HepG2 (cell line): ENCODE measurements around the gene ZMYND12. TPM values are rescaled to one million over a fixed set of nuclear protein-coding genes. Genes with fewer than 3 reads are reported as not detected.

ENCODE experiments used
- AFF4 ChIP-seq: sonication (generic); formaldehyde crosslinking; IDR thresholded peaks from 2 replicates; pipeline ENCODE4 v1.4.0; 2020; ENCODE audit warnings: missing genetic modification reagents
- ATF4 ChIP-seq, 2 experiments: fragments of 450-650 bp in 1 of 2; sonication (generic) in 1 of 2; formaldehyde crosslinking; IDR thresholded peaks; 2 replicates each; pipeline versions ENCODE4 v1.5.0 to v1.8.0; 2020 to 2022; ENCODE audit warnings: mild to moderate bottlenecking in 1 of 2, missing genetic modification reagents in 1 of 2
- ATF6 ChIP-seq: sonication (generic); formaldehyde crosslinking; conservative IDR thresholded peaks from 2 replicates; pipeline ENCODE4 v1.4.0; 2020; ENCODE audit warnings: missing genetic modification reagents
- CREB1 ChIP-seq, 2 experiments: fragments of 450-650 bp in 1 of 2; IDR thresholded peaks; 2 replicates each; pipeline ENCODE4 v1.6.1; 2016 to 2017; ENCODE audit warnings: control low read depth in 1 of 2, mild to moderate bottlenecking in 1 of 2, missing compliant biosample characterization in 1 of 2, missing genetic modification characterization in 1 of 2
- CREB3 ChIP-seq: sonication (generic); formaldehyde crosslinking; IDR thresholded peaks from 2 replicates; pipeline ENCODE4 v1.5.0; 2020; ENCODE audit warnings: missing genetic modification reagents
- FIP1L1 ChIP-seq: fragments of 200-400 bp; formaldehyde crosslinking; IDR thresholded peaks from 2 replicates; pipeline ENCODE4 v1.6.1; 2018; ENCODE audit warnings: low read depth, mild to moderate bottlenecking, low read length, moderate library complexity, borderline replicate concordance; ENCODE audit not compliant: insufficient read depth
- GABPA ChIP-seq, 2 experiments: IDR thresholded peaks; 2 replicates each; pipeline ENCODE4 v1.6.1; 2011 to 2016; ENCODE audit warnings: low read depth in 2 of 2, low read length in 1 of 2, missing biosample characterization in 1 of 2, missing genetic modification characterization in 1 of 2
- PATZ1 ChIP-seq: sonication (generic); formaldehyde crosslinking; IDR thresholded peaks from 2 replicates; pipeline ENCODE4 v1.4.0; 2020; ENCODE audit warnings: missing genetic modification reagents
- PLRG1 ChIP-seq: fragments of 450-650 bp; conservative IDR thresholded peaks from 2 replicates; pipeline ENCODE4 v1.6.1; 2016
- REXO4 ChIP-seq: sonication (generic); formaldehyde crosslinking; IDR thresholded peaks from 2 replicates; pipeline ENCODE4 v1.8.0; 2022; ENCODE audit warnings: missing genetic modification reagents, mild to moderate bottlenecking, borderline replicate concordance
- SP2 ChIP-seq: sonication (generic); formaldehyde crosslinking; IDR thresholded peaks from 2 replicates; pipeline ENCODE4 v1.5.1; 2020; ENCODE audit warnings: mild to moderate bottlenecking, missing genetic modification reagents
- ZBTB1 ChIP-seq: sonication (generic); formaldehyde crosslinking; IDR thresholded peaks from 2 replicates; pipeline ENCODE4 v1.4.0; 2020; ENCODE audit warnings: missing genetic modification reagents, borderline replicate concordance
- ZKSCAN5 ChIP-seq: sonication (generic); formaldehyde crosslinking; IDR thresholded peaks from 2 replicates; pipeline ENCODE4 v1.5.1; 2020; ENCODE audit warnings: mild to moderate bottlenecking, missing genetic modification reagents
- ZNF263 ChIP-seq: sonication (generic); formaldehyde crosslinking; IDR thresholded peaks from 2 replicates; pipeline ENCODE4 v1.4.0; 2020; ENCODE audit warnings: missing genetic modification reagents
- ZNF337 ChIP-seq: sonication (generic); formaldehyde crosslinking; IDR thresholded peaks from 2 replicates; pipeline ENCODE4 v1.5.1; 2020; ENCODE audit warnings: missing genetic modification reagents, low read depth, mild to moderate bottlenecking, borderline replicate concordance
- ZNF772 ChIP-seq: sonication (generic); formaldehyde crosslinking; IDR thresholded peaks from 2 replicates; pipeline ENCODE4 v1.5.0; 2020; ENCODE audit warnings: mild to moderate bottlenecking, missing genetic modification reagents
- ZNF850 ChIP-seq: sonication (generic); formaldehyde crosslinking; conservative IDR thresholded peaks from 2 replicates; pipeline ENCODE4 v1.9.0; 2021; ENCODE audit warnings: mild to moderate bottlenecking, missing genetic modification reagents
- ZNF879 ChIP-seq: sonication (generic); formaldehyde crosslinking; IDR thresholded peaks from 2 replicates; pipeline ENCODE4 v1.8.1; 2023; ENCODE audit warnings: missing genetic modification reagents
- polyA plus RNA-seq, 8 experiments: library from polyadenylated mRNA; depleted of rRNA in 3 of 8; stranded (reverse) in 7 of 8; unstranded in 1 of 8; fragments of >200 nt; fragmentation: Illumina TruSeq in 4 of 8; extraction: Trizol in 4 of 8; gene quantifications; 2 replicates each; pipeline versions ENCODE4 v1.2.1 to v1.2.3, GENCODE V29; 2011 to 2016; ENCODE audit warnings: low read depth in 4 of 8, missing spikeins in 1 of 8, mixed read lengths in 1 of 8; ENCODE audit not compliant: insufficient read depth in 1 of 8
- total RNA-seq, 5 experiments: library from RNA; depleted of rRNA; stranded (reverse); fragments of >200 nt; fragmentation: Illumina TruSeq; extraction: Trizol; gene quantifications; 2 replicates each; pipeline ENCODE4 v1.2.3, GENCODE V29; 2016; ENCODE audit warnings: low read depth in 1 of 5

ZMYND12 gene
- total and polyA plus RNA-seq, 2 of the 13 experiments (the other 11 are each of a cell fraction or from before 2014, with no cell fraction given): 0.13 to 0.71 TPM

GRCh38 chr1:42456010-42456753 is at the start of gene ZMYND12, which contains the start of gene PPCS (continued):
- TF ChIP-seq AFF4 (no peak), ZNF337 (CRISPR knock-in tag) (no peak; the same call in 1 of the 2 replicates), REXO4 (CRISPR knock-in tag) (no peak), FIP1L1 (no peak; the same call in 1 of the 2 replicates), ZNF263 (no peak), ZKSCAN5 (CRISPR knock-in tag) (no peak), ZBTB1 (no peak), GABPA (IDR thresholded peaks at IDR 0.05; ENCODE audit: low read depth, low read length) (no peak; the same call in 1 of the 2 replicates), GABPA (CRISPR knock-in tag; IDR thresholded peaks at IDR 0.05; ENCODE audit: low read depth) (0 out of 2 replicates have a peak, but pooled peaks have one; percentile 22), ZNF879 (CRISPR knock-in tag) (0 out of 2 replicates have a peak, but pooled peaks have one; percentile 3), PLRG1 (no peak), ATF4 (CRISPR knock-in tag; IDR thresholded peaks at IDR 0.05) (no peak), CREB3 (CRISPR knock-in tag) (peak; percentile 60; the same call in 1 of the 2 replicates), PATZ1 (CRISPR knock-in tag) (no peak), SP2 (CRISPR knock-in tag) (no peak), ZNF772 (CRISPR knock-in tag) (peak; percentile 84), ATF6 (CRISPR knock-in tag) (peak; percentile 86; the same call in 1 of the 2 replicates), CREB1 (IDR thresholded peaks at IDR 0.05) (peak; percentile 30; the same call in 1 of the 2 replicates), CREB1 (CRISPR knock-in tag; IDR thresholded peaks at IDR 0.05) (peak; percentile 58; the same call in 1 of the 2 replicates), ZNF850 (CRISPR knock-in tag) (peak; percentile 64; the same call in 1 of the 2 replicates)
